ENCODE measurements around the gene KIRREL3.

The KIRREL3 gene

DNA sequence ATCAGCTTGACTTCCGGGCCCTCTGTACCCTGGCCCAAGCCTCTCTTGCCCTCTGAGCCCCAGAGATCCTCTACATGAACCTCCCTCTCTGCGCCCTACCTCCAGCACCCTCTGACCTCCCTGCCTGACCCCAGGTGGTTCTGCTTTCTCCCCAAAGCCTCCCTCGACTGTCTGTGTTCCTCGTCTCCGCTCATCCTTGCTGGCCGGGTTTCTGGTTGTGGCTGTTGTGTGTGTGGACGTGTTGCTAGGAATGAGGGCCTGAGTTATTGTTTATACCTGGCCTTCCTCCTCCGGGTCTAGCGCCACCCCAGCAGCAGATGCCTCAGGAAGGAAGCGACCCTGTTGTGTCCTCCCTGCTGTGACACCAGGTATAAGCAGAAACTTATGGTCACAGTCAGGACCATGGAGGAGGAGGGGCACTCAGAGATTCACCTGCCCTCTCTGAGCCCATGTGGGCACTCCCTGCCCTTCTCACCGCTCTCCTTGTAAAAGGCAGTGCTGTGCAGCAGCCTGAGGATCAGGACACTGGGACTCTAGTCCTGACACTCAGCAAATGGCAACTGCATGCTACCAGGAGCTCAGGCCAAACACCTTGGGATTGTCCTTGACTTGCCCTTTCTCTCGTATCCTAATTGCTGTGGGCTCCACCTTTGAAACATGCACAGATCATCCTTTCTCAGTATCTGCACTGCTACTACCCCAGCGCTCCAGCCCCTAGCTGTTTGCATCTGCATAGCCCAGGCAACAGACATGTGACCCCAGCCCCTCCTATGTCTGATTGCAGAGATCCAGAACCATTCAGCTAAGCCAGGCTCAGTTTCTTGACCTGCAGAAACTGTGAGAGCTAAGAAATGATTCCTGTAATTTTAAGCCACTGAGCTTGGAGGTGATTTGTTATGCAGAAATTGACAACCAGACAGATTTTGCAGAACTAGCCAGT is 505.0 kb downstream of the KIRREL3 start:
- no peak overlapping the region for H3K27ac ChIP-seq (replicated peaks)
- no peaks in the 10 kb centered on the region for H3K27me3 ChIP-seq (ENCODE audit: insufficient read depth, poor library complexity, severe bottlenecking)
- H3K4me3 ChIP-seq (replicated peaks; ENCODE audit: insufficient read depth, low read length) = no peak overlapping the region
- no peak for DNase-seq (ENCODE audit: low read depth in 1 of 2, low spot score in 1 of 2)
- TF ChIP-seq CTCF (IDR thresholded peaks at IDR 0.05; ENCODE audit: insufficient read depth, low read length) = no peak
- TF ChIP-seq, protein P1, sequence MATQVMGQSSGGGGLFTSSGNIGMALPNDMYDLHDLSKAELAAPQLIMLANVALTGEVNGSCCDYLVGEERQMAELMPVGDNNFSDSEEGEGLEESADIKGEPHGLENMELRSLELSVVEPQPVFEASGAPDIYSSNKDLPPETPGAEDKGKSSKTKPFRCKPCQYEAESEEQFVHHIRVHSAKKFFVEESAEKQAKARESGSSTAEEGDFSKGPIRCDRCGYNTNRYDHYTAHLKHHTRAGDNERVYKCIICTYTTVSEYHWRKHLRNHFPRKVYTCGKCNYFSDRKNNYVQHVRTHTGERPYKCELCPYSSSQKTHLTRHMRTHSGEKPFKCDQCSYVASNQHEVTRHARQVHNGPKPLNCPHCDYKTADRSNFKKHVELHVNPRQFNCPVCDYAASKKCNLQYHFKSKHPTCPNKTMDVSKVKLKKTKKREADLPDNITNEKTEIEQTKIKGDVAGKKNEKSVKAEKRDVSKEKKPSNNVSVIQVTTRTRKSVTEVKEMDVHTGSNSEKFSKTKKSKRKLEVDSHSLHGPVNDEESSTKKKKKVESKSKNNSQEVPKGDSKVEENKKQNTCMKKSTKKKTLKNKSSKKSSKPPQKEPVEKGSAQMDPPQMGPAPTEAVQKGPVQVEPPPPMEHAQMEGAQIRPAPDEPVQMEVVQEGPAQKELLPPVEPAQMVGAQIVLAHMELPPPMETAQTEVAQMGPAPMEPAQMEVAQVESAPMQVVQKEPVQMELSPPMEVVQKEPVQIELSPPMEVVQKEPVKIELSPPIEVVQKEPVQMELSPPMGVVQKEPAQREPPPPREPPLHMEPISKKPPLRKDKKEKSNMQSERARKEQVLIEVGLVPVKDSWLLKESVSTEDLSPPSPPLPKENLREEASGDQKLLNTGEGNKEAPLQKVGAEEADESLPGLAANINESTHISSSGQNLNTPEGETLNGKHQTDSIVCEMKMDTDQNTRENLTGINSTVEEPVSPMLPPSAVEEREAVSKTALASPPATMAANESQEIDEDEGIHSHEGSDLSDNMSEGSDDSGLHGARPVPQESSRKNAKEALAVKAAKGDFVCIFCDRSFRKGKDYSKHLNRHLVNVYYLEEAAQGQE (IDR thresholded peaks at IDR 0.05; ENCODE audit: insufficient replicate concordance, low read depth) = no peak
- no peak for TF ChIP-seq GABPA (IDR thresholded peaks at IDR 0.05; ENCODE audit: low read depth)
- TF ChIP-seq POLR2AphosphoS5 (IDR thresholded peaks at IDR 0.05; ENCODE audit: low read depth) = no peak
- no peak for TF ChIP-seq SPI1 (IDR thresholded peaks at IDR 0.05; ENCODE audit: borderline replicate concordance, low read depth)

DNA sequence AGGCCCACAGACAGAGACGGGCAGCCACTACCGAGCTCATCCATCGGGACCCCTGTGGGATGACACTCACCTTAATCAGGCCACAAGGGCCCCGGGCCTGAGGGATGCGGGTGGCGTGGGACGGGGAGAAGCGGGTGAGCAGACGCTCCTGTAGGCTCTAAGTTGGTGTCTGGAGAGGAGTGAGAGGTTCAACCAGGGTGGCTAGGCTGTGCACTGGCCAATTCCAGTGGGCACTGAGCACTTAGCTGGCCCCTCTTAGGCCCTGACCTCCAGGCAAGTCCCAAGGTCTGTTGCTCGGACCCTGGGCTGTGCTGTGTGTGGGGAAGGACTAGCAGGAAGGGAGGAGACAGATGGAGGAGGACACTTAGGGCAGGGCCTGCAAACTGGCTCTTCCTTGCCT is 505.7 kb downstream of the KIRREL3 start:
- H3K4me3 ChIP-seq (replicated peaks; ENCODE audit: insufficient read depth, low read length) = no peak overlapping the region
- H3K27ac ChIP-seq (replicated peaks) = no peak overlapping the region
- no peak for DNase-seq (ENCODE audit: low read depth in 1 of 2, low spot score in 1 of 2)
- TF ChIP-seq GABPA (IDR thresholded peaks at IDR 0.05; ENCODE audit: low read depth) (no peak), CTCF (IDR thresholded peaks at IDR 0.05; ENCODE audit: insufficient read depth, low read length) (no peak), SPI1 (IDR thresholded peaks at IDR 0.05; ENCODE audit: borderline replicate concordance, low read depth) (no peak), POLR2AphosphoS5 (IDR thresholded peaks at IDR 0.05; ENCODE audit: low read depth) (no peak)
- TF ChIP-seq, protein P1 (IDR thresholded peaks at IDR 0.05; ENCODE audit: insufficient replicate concordance, low read depth) = no peak
- H3K27me3 ChIP-seq (ENCODE audit: insufficient read depth, poor library complexity, severe bottlenecking) = no peaks in the 10 kb centered on the region

DNA sequence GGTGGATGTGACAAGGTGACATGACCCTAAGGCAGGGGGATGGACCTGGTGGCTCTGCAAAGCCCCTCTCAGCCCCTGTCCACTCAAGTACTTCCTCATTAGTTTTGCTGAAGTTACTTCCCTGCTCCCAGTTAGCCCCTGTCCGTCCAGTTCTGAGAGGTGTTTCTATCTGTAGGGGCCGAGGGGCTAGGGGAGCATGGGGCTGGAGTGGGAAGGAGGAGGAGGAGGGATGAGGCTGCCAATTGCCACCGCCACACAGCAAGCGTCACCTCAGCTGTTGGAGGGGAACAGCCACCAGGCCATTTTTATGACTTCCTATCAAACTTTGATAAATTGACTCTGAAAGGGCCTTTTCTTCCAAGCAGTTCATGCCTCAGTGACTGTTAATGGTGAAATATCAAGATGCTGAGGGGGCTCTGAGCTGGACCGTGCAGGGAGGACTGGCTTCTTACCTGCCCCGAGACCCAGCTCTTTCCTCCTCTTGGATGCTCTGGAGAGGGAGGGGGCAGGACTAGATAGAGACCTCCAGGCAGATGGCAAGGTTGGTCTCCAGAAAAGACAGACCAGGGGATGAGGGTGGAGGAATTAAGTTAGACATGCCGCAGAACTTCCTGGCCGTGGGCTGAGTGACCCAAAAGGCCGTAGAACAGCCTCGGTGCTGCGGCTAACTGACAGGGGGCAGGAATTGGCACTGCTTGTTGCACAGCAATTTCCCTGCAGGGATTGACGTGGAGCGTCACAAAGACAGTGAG is 508.1 kb downstream of the KIRREL3 start:
- Histone ChIP-seq H3K27ac (replicated peaks) (no peak overlapping the region), H3K4me3 (replicated peaks; ENCODE audit: insufficient read depth, low read length) (no peak overlapping the region), H3K27me3 (ENCODE audit: insufficient read depth, poor library complexity, severe bottlenecking) (no peaks in the 10 kb centered on the region)
- TF ChIP-seq CTCF (IDR thresholded peaks at IDR 0.05; ENCODE audit: insufficient read depth, low read length) (no peak), GABPA (IDR thresholded peaks at IDR 0.05; ENCODE audit: low read depth) (no peak), POLR2AphosphoS5 (IDR thresholded peaks at IDR 0.05; ENCODE audit: low read depth) (no peak), SPI1 (IDR thresholded peaks at IDR 0.05; ENCODE audit: borderline replicate concordance, low read depth) (no peak)
- TF ChIP-seq, protein P1 (IDR thresholded peaks at IDR 0.05; ENCODE audit: insufficient replicate concordance, low read depth) = no peak
- DNase-seq (ENCODE audit: low read depth in 1 of 2, low spot score in 1 of 2) = no peak

All from HL-60 (cell line).